ENCODE results near the gene SZRD1. TPM values are rescaled to one million over a fixed set of nuclear protein-coding genes. Genes with fewer than 3 reads are reported as not detected.

The SZRD1 gene
- total RNA-seq, 1 experiment from 2014 or later = 136 TPM

DNA sequence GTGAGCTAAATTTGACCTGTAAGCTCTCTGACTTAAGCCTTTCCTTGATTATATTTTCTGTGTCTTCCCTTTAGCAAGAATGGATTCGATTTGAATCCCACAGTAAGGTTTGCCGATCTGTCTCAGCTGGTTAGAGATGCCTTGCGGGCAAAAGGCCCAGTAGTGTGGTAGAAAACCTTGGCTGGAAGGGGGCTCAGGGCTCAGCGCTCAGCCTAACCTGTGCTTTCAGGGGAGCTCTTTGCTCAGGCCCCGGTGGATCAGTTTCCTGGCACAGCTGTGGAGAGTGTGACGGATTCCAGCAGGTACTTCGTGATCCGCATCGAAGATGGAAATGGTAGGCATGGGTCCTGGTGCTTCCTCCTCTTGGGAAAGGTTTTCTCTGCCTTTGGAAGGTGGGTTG is 80.6 kb downstream of the SZRD1 start:
- H4K20me1 ChIP-seq (ENCODE audit: low read length) = no peaks in the 10 kb centered on the region
- H3K36me3 ChIP-seq (ENCODE audit: low read depth, low read length) = peaks cover 18% of the 10 kb centered on the region; the same call in 1 of the 2 replicates
- no peak for ATAC-seq
- no peaks in the 10 kb centered on the region for H3K27me3 ChIP-seq (ENCODE audit: low read length)
- H2AFZ ChIP-seq (ENCODE audit: low read length) = no peak overlapping the region
- no peak overlapping the region for H3K4me2 ChIP-seq (ENCODE audit: low read length)
- H3K9me2 ChIP-seq (replicated peaks; ENCODE audit: low read length) = no peaks in the 10 kb centered on the region
- H3K4me1 ChIP-seq (ENCODE audit: insufficient read depth, low read length) = no peaks in the 10 kb centered on the region
- TF ChIP-seq, protein P1, sequence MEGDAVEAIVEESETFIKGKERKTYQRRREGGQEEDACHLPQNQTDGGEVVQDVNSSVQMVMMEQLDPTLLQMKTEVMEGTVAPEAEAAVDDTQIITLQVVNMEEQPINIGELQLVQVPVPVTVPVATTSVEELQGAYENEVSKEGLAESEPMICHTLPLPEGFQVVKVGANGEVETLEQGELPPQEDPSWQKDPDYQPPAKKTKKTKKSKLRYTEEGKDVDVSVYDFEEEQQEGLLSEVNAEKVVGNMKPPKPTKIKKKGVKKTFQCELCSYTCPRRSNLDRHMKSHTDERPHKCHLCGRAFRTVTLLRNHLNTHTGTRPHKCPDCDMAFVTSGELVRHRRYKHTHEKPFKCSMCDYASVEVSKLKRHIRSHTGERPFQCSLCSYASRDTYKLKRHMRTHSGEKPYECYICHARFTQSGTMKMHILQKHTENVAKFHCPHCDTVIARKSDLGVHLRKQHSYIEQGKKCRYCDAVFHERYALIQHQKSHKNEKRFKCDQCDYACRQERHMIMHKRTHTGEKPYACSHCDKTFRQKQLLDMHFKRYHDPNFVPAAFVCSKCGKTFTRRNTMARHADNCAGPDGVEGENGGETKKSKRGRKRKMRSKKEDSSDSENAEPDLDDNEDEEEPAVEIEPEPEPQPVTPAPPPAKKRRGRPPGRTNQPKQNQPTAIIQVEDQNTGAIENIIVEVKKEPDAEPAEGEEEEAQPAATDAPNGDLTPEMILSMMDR (conservative IDR thresholded peaks at IDR 0.05; ENCODE audit: low read depth, low read length) = no peak
- TF ChIP-seq EZH2 (IDR thresholded peaks at IDR 0.05; ENCODE audit: low read length, unreplicated experiment) (no peak), EZH2phosphoT487 (IDR thresholded peaks at IDR 0.05; ENCODE audit: borderline replicate concordance, low read length) (no peak)
- no peak overlapping the region for H3K4me3 ChIP-seq (ENCODE audit: low read length)
- H3K27ac ChIP-seq (ENCODE audit: low read length) = no peak overlapping the region
- H3K79me2 ChIP-seq (ENCODE audit: low read length) = peaks cover 11% of the 10 kb centered on the region
- DNase-seq = no peak
- no peak overlapping the region for H3K9ac ChIP-seq (ENCODE audit: low read length)
- intact Hi-C loops (cut with micrococcal nuclease) = no loop called here
- no peaks in the 10 kb centered on the region for H3K9me3 ChIP-seq (ENCODE audit: low read length)
- ChIA-PET POLR2A (ENCODE audit: unreplicated experiment) (no interaction called here), CTCF (no interaction called here)
- H3F3A ChIP-seq (ENCODE audit: low read length, unreplicated experiment) = no peaks in the 10 kb centered on the region
- BruUV-seq (replicated peaks) = no TSS peak

Other genes with a start within 250 kb of the SZRD1 start
- gene EPHA2, start 211.2 kb upstream of the SZRD1 start, total RNA-seq (2014; rRNA removed) = 459 and 567 TPM in 2 replicates
- gene ARHGEF19, start 154.6 kb upstream of the SZRD1 start, total RNA-seq (2014; rRNA removed) = 13.8 and 28.1 TPM in 2 replicates
- 9.6 and 11.6 TPM in 2 replicates for gene CPLANE2, start 130.1 kb upstream of the SZRD1 start, total RNA-seq (2014; rRNA removed)
- 13.1 and 16.0 TPM in 2 replicates for gene FBXO42, start 14.8 kb upstream of the SZRD1 start, total RNA-seq (2014; rRNA removed)
- gene SPATA21, start 70.2 kb downstream of the SZRD1 start, total RNA-seq (2014; rRNA removed) = not detected in 2 replicates
- gene NECAP2, start 73.5 kb downstream of the SZRD1 start, total RNA-seq (2014; rRNA removed) = 65.0 and 70.0 TPM in 2 replicates
- under 0.01 TPM in 2 replicates for gene RNU1-1, start 147.0 kb downstream of the SZRD1 start, total RNA-seq (2014; rRNA removed)
- 57.2 and 76.7 TPM in 2 replicates for gene NBPF1, start 246.3 kb downstream of the SZRD1 start, total RNA-seq (2014; rRNA removed)